SHP77 treated with DMSO at 0.1 percent for 48 hours (cell line): ENCODE data around the gene HNRNPK.
"Not testable (repeated sequence)": the region's sequence is repeated elsewhere in the genome, so short reads cannot be mapped to it uniquely, and the experiment has no call there.

Source experiments
- DNase-seq: peaks from one replicate; lab custom pipeline; 2025; lab: John Stamatoyannopoulos, UW

The HNRNPK gene

GRCh38 chr9:83976372-83976771, 3.6 kb downstream of the HNRNPK start:
- no peak for DNase-seq

GRCh38 chr9:83975300-83975699, 4.7 kb downstream of the HNRNPK start:
- DNase-seq, result no peak

GRCh38 chr9:83972286-83972685, 7.7 kb downstream of the HNRNPK start:
- DNase-seq, result no peak

- no peak for DNase-seq
Observed at GRCh38 chr9:83971485-83971884, 8.5 kb downstream of the HNRNPK start.

GRCh38 chr9:83969602-83970001, 10.4 kb downstream of the HNRNPK start:
- no peak for DNase-seq

GRCh38 chr9:83967073-83967472, 12.9 kb downstream of the HNRNPK start:
- DNase-seq, result no peak

- DNase-seq, result no peak
Observed at GRCh38 chr9:83966209-83966582, 13.8 kb downstream of the HNRNPK start.

- no peak for DNase-seq
Observed at GRCh38 chr9:83965350-83966208, 14.4 kb downstream of the HNRNPK start.

- no peak for DNase-seq
Observed at GRCh38 chr9:83964973-83965349, 15.1 kb downstream of the HNRNPK start.

GRCh38 chr9:83962165-83962564, 17.9 kb downstream of the HNRNPK start:
- DNase-seq, result no peak

GRCh38 chr9:83960991-83961390, 19.0 kb downstream of the HNRNPK start:
- no peak for DNase-seq

GRCh38 chr9:83959061-83959460, 21.0 kb downstream of the HNRNPK start:
- DNase-seq, result no peak

GRCh38 chr9:83957248-83957513, 22.8 kb downstream of the HNRNPK start:
- DNase-seq, result no peak

GRCh38 chr9:83956436-83957247, 23.4 kb downstream of the HNRNPK start:
- no peak for DNase-seq

GRCh38 chr9:83956086-83956435, 24.0 kb downstream of the HNRNPK start:
- no peak for DNase-seq

- DNase-seq, result not testable (repeated sequence)
Observed at GRCh38 chr9:83948096-83948495, 31.9 kb downstream of the HNRNPK start.

- DNase-seq, result no peak
Observed at GRCh38 chr9:83940590-83941303, 39.3 kb downstream of the HNRNPK start.

- DNase-seq, result no peak
Observed at GRCh38 chr9:83937861-83938455, 42.1 kb downstream of the HNRNPK start.

- no peak for DNase-seq
Observed at GRCh38 chr9:83936523-83936922, 43.5 kb downstream of the HNRNPK start.

GRCh38 chr9:83935276-83935935, 44.6 kb downstream of the HNRNPK start:
- no peak for DNase-seq

- DNase-seq, result no peak
Observed at GRCh38 chr9:83934569-83935275, 45.3 kb downstream of the HNRNPK start.
